ENCODE data around the gene ZGPAT. TPM values are rescaled to one million over a fixed set of nuclear protein-coding genes. Genes with fewer than 3 reads are reported as not detected.

ZGPAT gene
- total RNA-seq, 1 donor from 2014 or later: 28.0 TPM

DNA sequence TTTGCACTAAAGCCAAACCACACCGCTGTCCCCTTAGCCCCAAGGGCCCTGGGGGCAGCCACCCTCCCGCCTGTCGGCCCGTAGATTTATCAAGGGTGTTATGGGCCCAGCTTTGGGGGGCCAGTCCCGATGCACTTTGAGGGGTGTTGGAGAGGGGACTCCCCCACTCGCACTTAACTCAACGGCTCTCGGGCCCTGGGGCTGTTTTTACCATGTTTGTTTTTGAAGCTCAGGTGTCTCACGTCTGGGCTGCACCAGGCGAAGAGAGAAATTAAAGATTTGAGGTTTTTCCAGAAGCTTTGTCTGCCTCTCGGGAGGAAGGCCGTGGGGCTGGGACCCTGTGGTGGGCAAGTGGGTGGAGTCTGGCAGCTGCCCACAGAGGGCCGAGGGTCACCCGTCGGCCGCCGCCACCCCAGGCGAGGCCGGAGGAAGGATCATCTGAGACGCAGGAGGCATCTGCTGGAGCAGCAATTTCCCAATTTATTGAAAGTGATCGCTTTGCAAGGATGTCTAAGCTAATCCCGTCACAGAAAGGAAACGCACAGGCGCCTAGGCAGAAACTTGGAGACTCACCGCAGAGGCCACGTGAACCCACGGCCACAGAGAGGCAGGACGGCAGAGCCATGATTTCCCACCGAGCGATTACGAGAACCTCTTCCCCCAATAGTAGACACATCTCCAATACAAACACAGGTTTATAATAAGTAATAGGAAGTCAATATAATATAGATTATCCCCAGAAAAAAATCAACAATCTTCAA lies 35.6 kb downstream of the ZGPAT start:
- H3K9me3 Mint-ChIP-seq (ENCODE audit: unreplicated experiment): no peaks in the 10 kb centered on the region
- H3K4me1 Mint-ChIP-seq (ENCODE audit: unreplicated experiment): no peaks in the 10 kb centered on the region
- H3K27me3 Mint-ChIP-seq (ENCODE audit: unreplicated experiment): no peaks in the 10 kb centered on the region
- TF ChIP-seq, protein P1, sequence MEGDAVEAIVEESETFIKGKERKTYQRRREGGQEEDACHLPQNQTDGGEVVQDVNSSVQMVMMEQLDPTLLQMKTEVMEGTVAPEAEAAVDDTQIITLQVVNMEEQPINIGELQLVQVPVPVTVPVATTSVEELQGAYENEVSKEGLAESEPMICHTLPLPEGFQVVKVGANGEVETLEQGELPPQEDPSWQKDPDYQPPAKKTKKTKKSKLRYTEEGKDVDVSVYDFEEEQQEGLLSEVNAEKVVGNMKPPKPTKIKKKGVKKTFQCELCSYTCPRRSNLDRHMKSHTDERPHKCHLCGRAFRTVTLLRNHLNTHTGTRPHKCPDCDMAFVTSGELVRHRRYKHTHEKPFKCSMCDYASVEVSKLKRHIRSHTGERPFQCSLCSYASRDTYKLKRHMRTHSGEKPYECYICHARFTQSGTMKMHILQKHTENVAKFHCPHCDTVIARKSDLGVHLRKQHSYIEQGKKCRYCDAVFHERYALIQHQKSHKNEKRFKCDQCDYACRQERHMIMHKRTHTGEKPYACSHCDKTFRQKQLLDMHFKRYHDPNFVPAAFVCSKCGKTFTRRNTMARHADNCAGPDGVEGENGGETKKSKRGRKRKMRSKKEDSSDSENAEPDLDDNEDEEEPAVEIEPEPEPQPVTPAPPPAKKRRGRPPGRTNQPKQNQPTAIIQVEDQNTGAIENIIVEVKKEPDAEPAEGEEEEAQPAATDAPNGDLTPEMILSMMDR (IDR thresholded peaks at IDR 0.05): no peak
- DNase-seq (ENCODE audit: extremely low spot score, unreplicated experiment): no peak
- H3K27ac Mint-ChIP-seq (ENCODE audit: unreplicated experiment): no peak overlapping the region
- H3K4me3 Mint-ChIP-seq (ENCODE audit: unreplicated experiment): no peak overlapping the region
- peaks cover 7% of the 10 kb centered on the region for H3K36me3 Mint-ChIP-seq (ENCODE audit: unreplicated experiment)

DNA sequence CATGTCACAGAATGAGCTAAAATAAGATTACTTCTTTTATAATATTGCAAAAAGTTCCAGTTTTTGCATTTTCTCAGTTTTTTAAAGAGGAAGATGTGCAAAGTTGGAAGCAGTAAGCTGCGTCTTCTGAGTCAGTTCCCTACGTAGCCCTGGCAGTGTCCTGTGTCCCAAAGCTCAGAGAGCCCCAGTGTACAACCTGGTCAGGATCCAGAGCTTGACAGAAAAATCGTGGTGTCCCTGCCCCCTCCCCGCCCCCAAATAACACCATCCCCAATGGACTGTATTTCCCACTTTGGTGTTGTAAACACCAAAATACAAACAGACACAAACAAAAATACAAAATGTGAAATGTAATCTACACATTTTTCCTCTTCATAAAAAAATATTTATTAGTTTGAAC lies 36.3 kb downstream of the ZGPAT start:
- Mint-ChIP-seq H3K27ac (ENCODE audit: unreplicated experiment) (no peak overlapping the region), H3K4me1 (ENCODE audit: unreplicated experiment) (no peaks in the 10 kb centered on the region), H3K9me3 (ENCODE audit: unreplicated experiment) (no peaks in the 10 kb centered on the region), H3K27me3 (ENCODE audit: unreplicated experiment) (no peaks in the 10 kb centered on the region), H3K36me3 (ENCODE audit: unreplicated experiment) (peaks cover 7% of the 10 kb centered on the region), H3K4me3 (ENCODE audit: unreplicated experiment) (no peak overlapping the region)
- no peak for DNase-seq (ENCODE audit: extremely low spot score, unreplicated experiment)
- TF ChIP-seq, protein P1 (IDR thresholded peaks at IDR 0.05): no peak

DNA sequence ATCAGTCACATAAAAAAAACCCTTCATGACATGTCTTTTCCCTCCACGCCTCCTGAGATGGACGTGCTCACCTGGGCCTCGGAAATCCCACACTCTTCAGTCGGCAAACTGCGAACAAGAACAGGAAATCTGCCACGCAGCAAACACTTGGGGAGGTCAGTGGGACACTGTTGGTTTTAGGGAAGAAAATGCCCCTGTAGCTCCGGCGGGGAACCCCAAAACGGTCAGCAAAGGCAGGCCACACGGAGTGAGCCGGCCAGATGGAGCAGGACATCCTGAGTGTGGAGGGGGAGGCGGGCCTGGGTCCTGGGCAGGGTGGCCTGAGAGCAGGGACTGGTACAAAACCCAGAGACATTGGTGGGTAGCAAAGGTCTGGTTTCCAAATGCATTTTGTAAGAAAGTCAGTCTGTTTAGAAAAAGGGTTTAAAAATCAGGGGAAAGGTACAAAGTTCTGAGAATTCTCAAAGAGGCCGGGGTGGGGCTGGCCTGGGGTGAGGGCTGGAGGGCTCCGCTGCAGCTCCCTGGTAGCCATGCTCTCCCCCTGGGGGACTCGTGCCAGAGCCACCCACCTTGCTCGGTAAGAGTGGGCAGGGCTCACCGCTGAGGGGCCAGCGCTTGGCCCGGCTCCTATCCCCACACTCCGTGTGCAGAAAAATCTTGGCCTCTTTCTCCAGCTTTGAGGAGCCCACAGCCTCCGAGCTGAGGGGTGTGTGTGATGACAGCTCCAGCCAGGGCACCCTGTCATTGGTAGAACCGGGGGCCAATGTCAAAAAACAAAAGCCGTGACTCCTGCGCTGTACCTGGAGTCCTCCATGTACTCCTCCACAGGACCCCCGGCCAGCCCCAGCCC lies 37.0 kb downstream of the ZGPAT start:
- Mint-ChIP-seq H3K27me3 (ENCODE audit: unreplicated experiment) (no peaks in the 10 kb centered on the region), H3K9me3 (ENCODE audit: unreplicated experiment) (no peaks in the 10 kb centered on the region), H3K4me1 (ENCODE audit: unreplicated experiment) (no peaks in the 10 kb centered on the region), H3K27ac (ENCODE audit: unreplicated experiment) (no peak overlapping the region), H3K4me3 (ENCODE audit: unreplicated experiment) (no peak overlapping the region), H3K36me3 (ENCODE audit: unreplicated experiment) (peaks cover 7% of the 10 kb centered on the region)
- TF ChIP-seq, protein P1 (IDR thresholded peaks at IDR 0.05): no peak
- no peak for DNase-seq (ENCODE audit: extremely low spot score, unreplicated experiment)

DNA sequence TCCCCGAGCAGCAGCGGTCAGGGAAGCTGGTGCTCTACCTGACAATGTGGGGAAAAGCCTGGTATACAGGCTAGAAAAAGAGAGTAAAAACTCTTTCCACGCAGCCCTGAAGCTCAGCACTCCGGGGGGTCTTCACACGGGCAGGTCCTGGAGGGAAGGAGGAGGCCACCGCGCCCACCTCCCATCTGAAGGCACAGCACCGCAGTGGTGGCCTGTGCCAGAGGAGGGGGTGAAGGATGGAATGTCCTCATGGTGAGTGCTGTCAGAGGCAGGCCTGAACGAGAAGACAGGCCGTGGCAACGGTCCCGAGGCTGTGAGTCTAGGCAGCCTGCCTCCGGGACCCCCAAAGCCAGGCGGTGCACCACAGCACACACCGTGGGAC lies 37.6 kb downstream of the ZGPAT start:
- Mint-ChIP-seq H3K36me3 (ENCODE audit: unreplicated experiment) (peaks cover 7% of the 10 kb centered on the region), H3K27ac (ENCODE audit: unreplicated experiment) (no peak overlapping the region), H3K4me3 (ENCODE audit: unreplicated experiment) (no peak overlapping the region), H3K4me1 (ENCODE audit: unreplicated experiment) (no peaks in the 10 kb centered on the region), H3K27me3 (ENCODE audit: unreplicated experiment) (no peaks in the 10 kb centered on the region), H3K9me3 (ENCODE audit: unreplicated experiment) (no peaks in the 10 kb centered on the region)
- DNase-seq (ENCODE audit: extremely low spot score, unreplicated experiment): no peak
- TF ChIP-seq, protein P1 (IDR thresholded peaks at IDR 0.05): no peak

All from osteocyte (in vitro differentiated cells).